AG04449 (cell line): Measurements from ENCODE around the gene RNF123.

Source experiments
- CTCF ChIA-PET: fragments of 350-600 bp; formaldehyde crosslinking; extraction: SDS; loops from one replicate; lab custom pipeline; 2021; ENCODE audit warnings: antibody characterized with exemption; lab: Yijun Ruan, JAX
- POLR2A ChIA-PET: fragments of 400-600, 350-600 bp; formaldehyde crosslinking; extraction: SDS; loops from one replicate; lab custom pipeline; 2020; ENCODE audit warnings: antibody characterized with exemption, inconsistent platforms; lab: Yijun Ruan, JAX
- DNase-seq: peaks from one replicate; pipeline ENCODE4 v3.0.0-alpha.2; 2010; ENCODE audit warnings: low read depth, low spot score
- H3K4me3 ChIP-seq: 2 replicates; pipeline ENCODE4 v1.5.1; 2011; ENCODE audit warnings: low read depth, mild to moderate bottlenecking, control low read depth, low read length
- TF ChIP-seq, protein P1 (sequence below): IDR thresholded peaks from one replicate; pipeline ENCODE4 v1.5.1; 2011; ENCODE audit warnings: mild to moderate bottlenecking, moderate library complexity, low read length, control low read depth, inconsistent platforms; ENCODE audit not compliant: insufficient read depth; ENCODE audit errors: missing control alignments

RNF123 gene

DNA sequence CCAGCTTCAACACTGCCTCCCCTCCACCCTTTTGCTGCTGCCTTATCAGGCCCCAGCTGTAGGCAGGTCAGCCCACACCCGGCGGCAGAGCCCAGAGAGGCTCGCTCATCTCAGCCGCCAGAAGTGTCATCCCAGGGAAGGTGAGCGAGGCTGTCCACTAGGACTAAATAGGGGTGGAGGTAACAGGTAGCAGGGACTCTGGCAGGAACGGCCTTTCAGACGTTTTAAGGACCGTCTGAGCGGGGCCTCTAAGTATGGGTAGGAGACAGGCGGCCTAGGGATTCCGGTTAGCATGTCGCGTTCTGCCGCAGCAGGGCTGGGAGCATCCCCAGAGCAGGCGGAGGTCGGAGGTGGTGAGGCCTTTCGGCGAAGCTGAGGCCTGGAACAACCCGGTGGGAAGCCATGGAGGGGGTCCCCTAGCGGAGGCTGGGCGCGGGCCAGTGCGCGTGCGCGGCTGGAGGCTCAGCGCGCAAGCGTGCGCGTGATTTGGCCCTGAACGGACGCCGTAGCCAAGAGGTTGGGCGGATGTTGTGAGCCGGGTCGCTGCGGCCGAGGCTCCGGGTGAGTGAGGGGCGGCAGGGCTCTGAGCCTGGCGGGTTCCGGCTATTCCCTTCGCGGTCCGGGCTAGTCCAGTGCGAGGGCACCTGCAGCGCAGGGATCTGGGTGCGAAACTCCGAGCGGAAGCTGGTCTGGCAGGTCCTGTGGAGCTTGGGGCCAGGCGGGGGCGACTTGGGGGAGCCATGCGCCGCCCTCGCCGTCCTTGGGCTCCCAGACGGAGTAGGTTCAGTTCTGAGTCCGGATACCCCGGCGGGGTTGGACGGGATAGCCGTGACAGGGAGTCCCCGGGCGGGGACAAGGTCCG lies at the start of gene RNF123, which contains the start of gene MST1:
Gene RNF123, plus strand, starts transcription at position 512 of the 862 bp plus-strand sequence. CDS start 1,609 bp downstream, outside the sequence.
Gene MST1, minus strand, starts transcription at position 429 of the 862 bp plus-strand sequence. CDS start 783 bp downstream, outside the sequence.
- TF ChIP-seq, protein P1, sequence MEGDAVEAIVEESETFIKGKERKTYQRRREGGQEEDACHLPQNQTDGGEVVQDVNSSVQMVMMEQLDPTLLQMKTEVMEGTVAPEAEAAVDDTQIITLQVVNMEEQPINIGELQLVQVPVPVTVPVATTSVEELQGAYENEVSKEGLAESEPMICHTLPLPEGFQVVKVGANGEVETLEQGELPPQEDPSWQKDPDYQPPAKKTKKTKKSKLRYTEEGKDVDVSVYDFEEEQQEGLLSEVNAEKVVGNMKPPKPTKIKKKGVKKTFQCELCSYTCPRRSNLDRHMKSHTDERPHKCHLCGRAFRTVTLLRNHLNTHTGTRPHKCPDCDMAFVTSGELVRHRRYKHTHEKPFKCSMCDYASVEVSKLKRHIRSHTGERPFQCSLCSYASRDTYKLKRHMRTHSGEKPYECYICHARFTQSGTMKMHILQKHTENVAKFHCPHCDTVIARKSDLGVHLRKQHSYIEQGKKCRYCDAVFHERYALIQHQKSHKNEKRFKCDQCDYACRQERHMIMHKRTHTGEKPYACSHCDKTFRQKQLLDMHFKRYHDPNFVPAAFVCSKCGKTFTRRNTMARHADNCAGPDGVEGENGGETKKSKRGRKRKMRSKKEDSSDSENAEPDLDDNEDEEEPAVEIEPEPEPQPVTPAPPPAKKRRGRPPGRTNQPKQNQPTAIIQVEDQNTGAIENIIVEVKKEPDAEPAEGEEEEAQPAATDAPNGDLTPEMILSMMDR, result peak; percentile 60
- CTCF ChIA-PET, result interaction anchor here (2.5 kb wide), 1 partner anchor 150 kb away, joined by 7 read pairs; no protein-coding TSS in a partner anchor
- POLR2A ChIA-PET, result no interaction called here
- peak; percentile 28 for DNase-seq
- peak within 1 kb of the TSS; percentile 95 for H3K4me3 ChIP-seq

DNA sequence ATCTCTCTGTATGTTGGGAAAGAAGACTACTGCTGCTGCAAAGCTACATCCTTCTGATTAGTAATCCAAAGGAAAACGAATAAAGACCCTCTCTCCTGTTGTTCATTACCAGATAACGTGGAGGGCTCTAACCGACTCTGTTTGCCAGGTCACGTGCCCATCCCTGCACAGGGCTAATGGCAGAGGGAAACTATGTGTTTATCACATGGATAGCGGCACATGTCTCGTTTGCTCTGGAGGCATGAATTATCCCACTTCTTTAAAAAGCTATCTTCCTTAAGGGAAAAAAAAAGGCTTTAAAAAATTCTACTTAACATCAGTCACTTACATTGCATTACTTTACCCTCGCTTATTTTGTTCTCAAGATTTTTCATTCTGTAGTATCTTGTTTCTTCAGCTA lies 48.1 kb upstream of the RNF123 start:
- no peak for DNase-seq
- TF ChIP-seq, protein P1, result no peak
- CTCF ChIA-PET, result interaction anchor here (1.3 kb wide), 1 partner anchor 102 kb away, joined by 6 read pairs; no protein-coding TSS in a partner anchor

DNA sequence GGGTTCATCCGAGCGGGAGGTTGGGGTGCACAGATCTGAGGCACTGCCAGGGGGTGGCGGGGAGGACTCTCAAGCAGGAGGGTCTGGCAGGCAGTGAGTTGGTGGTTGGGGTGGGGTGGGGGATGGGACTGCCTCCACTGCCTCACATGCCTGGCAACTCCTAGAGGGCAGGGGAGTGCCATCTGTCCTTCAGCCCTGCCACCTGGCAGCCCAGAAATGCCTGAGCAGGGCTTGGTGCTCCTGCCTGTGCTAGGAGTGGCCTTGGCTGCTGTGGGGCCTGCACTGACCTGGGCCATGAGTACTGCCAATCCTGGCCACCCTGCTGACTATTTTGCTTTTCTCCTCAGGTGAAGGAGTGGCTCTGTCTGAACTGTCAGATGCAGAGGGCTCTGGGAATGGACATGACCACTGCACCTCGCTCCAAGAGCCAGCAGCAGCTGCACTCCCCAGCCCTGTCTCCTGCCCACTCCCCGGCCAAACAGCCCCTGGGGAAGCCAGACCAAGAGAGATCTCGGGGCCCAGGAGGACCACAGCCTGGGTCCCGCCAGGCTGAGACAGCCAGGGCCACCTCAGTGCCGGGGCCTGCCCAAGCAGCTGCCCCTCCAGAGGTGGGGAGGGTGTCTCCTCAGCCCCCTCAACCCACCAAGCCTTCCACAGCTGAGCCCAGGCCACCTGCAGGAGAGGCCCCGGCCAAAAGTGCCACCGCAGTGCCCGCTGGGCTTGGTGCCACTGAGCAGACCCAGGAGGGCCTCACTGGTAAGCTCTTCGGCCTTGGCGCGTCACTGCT lies 47.2 kb upstream of the RNF123 start:
- ChIA-PET POLR2A (no interaction called here), CTCF (interaction anchor here (1.3 kb wide), 1 partner anchor 103 kb away, joined by 6 read pairs; no protein-coding TSS in a partner anchor)
- TF ChIP-seq, protein P1, result no peak
- DNase-seq, result no peak
- no peak overlapping the region for H3K4me3 ChIP-seq

More for the DNA sequence above, 48.1 kb upstream of the RNF123 start:
- POLR2A ChIA-PET, result no interaction called here
- no peak overlapping the region for H3K4me3 ChIP-seq

DNA sequence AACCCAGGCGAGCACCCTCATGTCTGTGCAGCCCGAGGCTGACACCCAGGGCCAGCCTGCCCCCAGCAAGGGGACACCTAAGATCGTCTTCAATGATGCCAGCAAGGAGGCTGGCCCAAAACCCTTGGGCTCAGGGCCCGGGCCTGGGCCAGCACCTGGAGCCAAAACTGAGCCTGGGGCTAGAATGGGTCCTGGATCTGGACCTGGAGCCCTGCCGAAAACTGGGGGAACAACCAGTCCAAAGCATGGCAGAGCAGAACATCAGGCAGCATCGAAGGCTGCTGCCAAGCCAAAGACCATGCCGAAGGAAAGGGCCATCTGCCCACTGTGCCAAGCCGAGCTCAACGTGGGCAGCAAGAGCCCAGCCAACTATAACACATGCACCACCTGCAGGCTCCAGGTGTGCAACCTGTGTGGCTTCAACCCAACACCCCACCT lies 46.6 kb upstream of the RNF123 start:
- CTCF ChIA-PET, result interaction anchor here (1.0 kb wide), 1 partner anchor 29 kb away, joined by 5 read pairs; no protein-coding TSS in a partner anchor
- no peak for DNase-seq
- no peak overlapping the region for H3K4me3 ChIP-seq
- POLR2A ChIA-PET, result no interaction called here
- TF ChIP-seq, protein P1, result no peak

DNA sequence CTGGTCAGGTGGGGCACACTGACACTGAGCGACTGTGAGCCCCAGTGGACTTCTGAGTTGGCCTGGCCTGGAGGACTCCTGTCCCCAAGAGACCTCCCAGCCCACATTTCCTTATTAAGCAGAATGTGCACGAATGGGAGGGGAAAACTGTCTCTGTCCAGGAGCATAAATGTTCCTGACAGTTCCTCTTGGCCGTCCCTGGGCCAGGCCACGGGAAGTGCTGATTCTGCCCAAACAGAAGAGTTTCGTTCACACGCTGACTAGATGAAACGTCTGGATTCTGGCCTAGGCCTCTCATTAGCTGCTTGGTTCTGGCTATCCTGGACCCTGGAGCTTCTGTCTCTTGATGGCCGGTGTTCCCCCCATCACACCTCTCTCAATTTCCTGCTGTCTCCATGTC lies 44.7 kb upstream of the RNF123 start:
- ChIA-PET CTCF (interaction anchor here (1.9 kb wide), 1 partner anchor 105 kb away, joined by 5 read pairs; no protein-coding TSS in a partner anchor), POLR2A (no interaction called here)
- no peak for DNase-seq
- TF ChIP-seq, protein P1, result no peak
- no peak overlapping the region for H3K4me3 ChIP-seq
